Testis (tissue), 2 donors: Measurements from ENCODE around the gene ERMARD.

ENCODE experiments used
- POLR2A ChIP-seq: fragments of 450-650 bp; IDR thresholded peaks from one replicate; pipeline ENCODE4 v1.6.1; 2017; ENCODE audit warnings: antibody characterized with exemption, mild to moderate bottlenecking, moderate library complexity
- TF ChIP-seq, protein P1 (sequence below), 3 experiments: fragments of 450-650 bp in 2 of 3; fragments of 200-600 bp in 1 of 3; sonication (generic) in 1 of 3; IDR thresholded peaks; one replicate each; pipeline ENCODE4 v1.5.1; 2016 to 2019; ENCODE audit warnings: antibody characterized with exemption in 3 of 3, mild to moderate bottlenecking in 2 of 3, moderate library complexity in 1 of 3

DNA sequence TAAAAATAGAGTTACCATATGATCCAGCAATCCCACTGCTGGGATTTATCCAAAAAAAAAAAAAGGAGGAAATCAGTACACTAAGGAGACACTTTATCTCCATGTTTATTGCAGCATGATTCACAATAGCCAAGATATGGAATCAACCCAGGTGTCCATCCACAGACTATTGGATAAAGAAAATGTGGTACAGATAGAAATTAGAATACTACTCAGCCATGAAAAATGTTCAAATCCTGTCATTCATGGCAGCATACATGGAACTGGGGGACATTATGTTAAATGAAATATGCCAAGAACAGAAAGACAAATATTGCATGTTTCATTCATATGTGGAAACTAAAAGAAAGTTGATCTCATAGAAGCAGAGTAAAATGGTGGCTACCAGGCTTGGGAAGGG, 75.3 kb downstream of the ERMARD start:
- TF ChIP-seq POLR2A = no peak
- TF ChIP-seq, protein P1, sequence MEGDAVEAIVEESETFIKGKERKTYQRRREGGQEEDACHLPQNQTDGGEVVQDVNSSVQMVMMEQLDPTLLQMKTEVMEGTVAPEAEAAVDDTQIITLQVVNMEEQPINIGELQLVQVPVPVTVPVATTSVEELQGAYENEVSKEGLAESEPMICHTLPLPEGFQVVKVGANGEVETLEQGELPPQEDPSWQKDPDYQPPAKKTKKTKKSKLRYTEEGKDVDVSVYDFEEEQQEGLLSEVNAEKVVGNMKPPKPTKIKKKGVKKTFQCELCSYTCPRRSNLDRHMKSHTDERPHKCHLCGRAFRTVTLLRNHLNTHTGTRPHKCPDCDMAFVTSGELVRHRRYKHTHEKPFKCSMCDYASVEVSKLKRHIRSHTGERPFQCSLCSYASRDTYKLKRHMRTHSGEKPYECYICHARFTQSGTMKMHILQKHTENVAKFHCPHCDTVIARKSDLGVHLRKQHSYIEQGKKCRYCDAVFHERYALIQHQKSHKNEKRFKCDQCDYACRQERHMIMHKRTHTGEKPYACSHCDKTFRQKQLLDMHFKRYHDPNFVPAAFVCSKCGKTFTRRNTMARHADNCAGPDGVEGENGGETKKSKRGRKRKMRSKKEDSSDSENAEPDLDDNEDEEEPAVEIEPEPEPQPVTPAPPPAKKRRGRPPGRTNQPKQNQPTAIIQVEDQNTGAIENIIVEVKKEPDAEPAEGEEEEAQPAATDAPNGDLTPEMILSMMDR (IDR thresholded peaks at IDR 0.05) = no peak
